Right atrium auricular region (tissue), 2 donors: Measurements from ENCODE around the gene STH. TPM values are rescaled to one million over a fixed set of nuclear protein-coding genes. Genes with fewer than 3 reads are reported as not detected.

Experiments used
- DNase-seq: peaks from one replicate; pipeline ENCODE4 v3.0.0-alpha.2; 2019; ENCODE audit warnings: low spot score
- H3K27ac ChIP-seq, 2 donors: fragments of 200-600 bp; sonication (generic); 1 replicate in 1 of 2; 2 replicates in 1 of 2; pipeline ENCODE4 v1.5.1; 2016 to 2019
- H3K27me3 ChIP-seq, 2 donors: fragments of 200-600 bp; sonication (generic); one replicate each; pipeline versions ENCODE4 v1.5.1 to v1.6.0; 2017 to 2019
- H3K36me3 ChIP-seq: fragments of 200-600 bp; sonication (generic); one replicate; pipeline ENCODE4 v1.5.1; 2016
- H3K4me1 ChIP-seq, 2 donors: fragments of 200-600 bp; sonication (generic); one replicate each; pipeline versions ENCODE4 v1.5.1 to v1.6.0; 2017 to 2019
- H3K4me3 ChIP-seq, 2 donors: fragments of 200-600 bp; sonication (generic); 1 replicate in 1 of 2; 2 replicates in 1 of 2; pipeline ENCODE4 v1.5.1; 2017 to 2019; ENCODE audit warnings: mild to moderate bottlenecking in 1 of 2, moderate library complexity in 1 of 2
- H3K9me3 ChIP-seq, 2 donors: fragments of 200-600 bp; sonication (generic); one replicate each; pipeline ENCODE4 v1.5.1; 2019
- total RNA-seq, 2 donors: library from RNA; depleted of rRNA; stranded (reverse); fragments of >200 nt; gene quantifications; one replicate each; pipeline ENCODE4 v1.1.0, GENCODE V29; 2016
- TF ChIP-seq, protein P1 (sequence below), 2 donors: fragments of 200-600 bp; sonication (generic); IDR thresholded peaks; one replicate each; pipeline ENCODE4 v1.5.1; 2019; ENCODE audit warnings: antibody characterized with exemption in 2 of 2

Gene STH
- total RNA-seq, 2 donors from 2014 or later, result not detected

GRCh38 chr17:45997624-45998023 lies 1.4 kb upstream of the STH start:
- Histone ChIP-seq H3K9me3 (no peaks in the 10 kb centered on the region), H3K4me1 (no peaks in the 10 kb centered on the region), H3K36me3 (no peaks in the 10 kb centered on the region), H3K27me3 (no peaks in the 10 kb centered on the region), H3K27ac (no peak overlapping the region), H3K4me3 (no peak overlapping the region)
- no peak for DNase-seq
- TF ChIP-seq, protein P1, sequence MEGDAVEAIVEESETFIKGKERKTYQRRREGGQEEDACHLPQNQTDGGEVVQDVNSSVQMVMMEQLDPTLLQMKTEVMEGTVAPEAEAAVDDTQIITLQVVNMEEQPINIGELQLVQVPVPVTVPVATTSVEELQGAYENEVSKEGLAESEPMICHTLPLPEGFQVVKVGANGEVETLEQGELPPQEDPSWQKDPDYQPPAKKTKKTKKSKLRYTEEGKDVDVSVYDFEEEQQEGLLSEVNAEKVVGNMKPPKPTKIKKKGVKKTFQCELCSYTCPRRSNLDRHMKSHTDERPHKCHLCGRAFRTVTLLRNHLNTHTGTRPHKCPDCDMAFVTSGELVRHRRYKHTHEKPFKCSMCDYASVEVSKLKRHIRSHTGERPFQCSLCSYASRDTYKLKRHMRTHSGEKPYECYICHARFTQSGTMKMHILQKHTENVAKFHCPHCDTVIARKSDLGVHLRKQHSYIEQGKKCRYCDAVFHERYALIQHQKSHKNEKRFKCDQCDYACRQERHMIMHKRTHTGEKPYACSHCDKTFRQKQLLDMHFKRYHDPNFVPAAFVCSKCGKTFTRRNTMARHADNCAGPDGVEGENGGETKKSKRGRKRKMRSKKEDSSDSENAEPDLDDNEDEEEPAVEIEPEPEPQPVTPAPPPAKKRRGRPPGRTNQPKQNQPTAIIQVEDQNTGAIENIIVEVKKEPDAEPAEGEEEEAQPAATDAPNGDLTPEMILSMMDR (IDR thresholded peaks at IDR 0.05), result no peak

GRCh38 chr17:45999900-46000290 lies 845 bp downstream of the STH start:
- Histone ChIP-seq H3K36me3 (no peaks in the 10 kb centered on the region), H3K4me3 (no peak overlapping the region), H3K9me3 (no peaks in the 10 kb centered on the region), H3K27ac (no peak overlapping the region), H3K4me1 (peaks cover 0 to 6% of the 10 kb centered on the region in 2 donors), H3K27me3 (no peaks in the 10 kb centered on the region)
- DNase-seq, result no peak
- TF ChIP-seq, protein P1 (IDR thresholded peaks at IDR 0.05), result no peak

- peaks cover 0 to 6% of the 10 kb centered on the region in 2 donors for H3K4me1 ChIP-seq
- H3K36me3 ChIP-seq, result no peaks in the 10 kb centered on the region
- H3K9me3 ChIP-seq, result no peaks in the 10 kb centered on the region
- no peaks in the 10 kb centered on the region for H3K27me3 ChIP-seq
- no peak overlapping the region for H3K4me3 ChIP-seq
- H3K27ac ChIP-seq, result no peak overlapping the region
- TF ChIP-seq, protein P1 (IDR thresholded peaks at IDR 0.05), result no peak
- DNase-seq, result no peak
These were observed 1.2 kb downstream of the STH start for GRCh38 chr17:46000292-46000691.

- Histone ChIP-seq H3K27ac (no peak overlapping the region), H3K27me3 (no peaks in the 10 kb centered on the region), H3K9me3 (no peaks in the 10 kb centered on the region), H3K4me1 (peaks cover 0 to 6% of the 10 kb centered on the region in 2 donors), H3K4me3 (no peak overlapping the region), H3K36me3 (no peaks in the 10 kb centered on the region)
- no peak for DNase-seq
- TF ChIP-seq, protein P1 (IDR thresholded peaks at IDR 0.05), result no peak
These were observed 1.7 kb downstream of the STH start for GRCh38 chr17:46000757-46001156.

DNA sequence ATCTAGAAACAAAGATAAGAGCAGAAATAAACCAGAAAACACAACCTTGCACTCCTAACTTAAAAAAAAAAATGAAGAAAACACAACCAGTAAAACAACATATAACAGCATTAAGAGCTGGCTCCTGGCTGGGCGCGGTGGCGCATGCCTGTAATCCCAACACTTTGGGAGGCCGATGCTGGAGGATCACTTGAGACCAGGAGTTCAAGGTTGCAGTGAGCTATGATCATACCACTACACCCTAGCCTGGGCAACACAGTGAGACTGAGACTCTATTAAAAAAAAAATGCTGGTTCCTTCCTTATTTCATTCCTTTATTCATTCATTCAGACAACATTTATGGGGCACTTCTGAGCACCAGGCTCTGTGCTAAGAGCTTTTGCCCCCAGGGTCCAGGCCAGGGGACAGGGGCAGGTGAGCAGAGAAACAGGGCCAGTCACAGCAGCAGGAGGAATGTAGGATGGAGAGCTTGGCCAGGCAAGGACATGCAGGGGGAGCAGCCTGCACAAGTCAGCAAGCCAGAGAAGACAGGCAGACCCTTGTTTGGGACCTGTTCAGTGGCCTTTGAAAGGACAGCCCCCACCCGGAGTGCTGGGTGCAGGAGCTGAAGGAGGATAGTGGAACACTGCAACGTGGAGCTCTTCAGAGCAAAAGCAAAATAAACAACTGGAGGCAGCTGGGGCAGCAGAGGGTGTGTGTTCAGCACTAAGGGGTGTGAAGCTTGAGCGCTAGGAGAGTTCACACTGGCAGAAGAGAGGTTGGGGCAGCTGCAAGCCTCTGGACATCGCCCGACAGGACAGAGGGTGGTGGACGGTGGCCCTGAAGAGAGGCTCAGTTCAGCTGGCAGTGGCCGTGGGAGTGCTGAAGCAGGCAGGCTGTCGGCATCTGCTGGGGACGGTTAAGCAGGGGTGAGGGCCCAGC lies 2.6 kb downstream of the STH start:
- Histone ChIP-seq H3K4me1 (peaks cover 0 to 6% of the 10 kb centered on the region in 2 donors), H3K4me3 (no peak overlapping the region), H3K36me3 (no peaks in the 10 kb centered on the region), H3K27me3 (no peaks in the 10 kb centered on the region), H3K27ac (no peak overlapping the region), H3K9me3 (no peaks in the 10 kb centered on the region)
- no peak for DNase-seq
- TF ChIP-seq, protein P1 (IDR thresholded peaks at IDR 0.05), result no peak
